Thoracic aorta (tissue), 2 donors: Measurements from ENCODE around the gene RPS3A. TPM values are rescaled to one million over a fixed set of nuclear protein-coding genes. Genes with fewer than 3 reads are reported as not detected.
"Not testable (repeated sequence)": the region's sequence is repeated elsewhere in the genome, so short reads cannot be mapped to it uniquely, and the experiment has no call there.

Experiments
- ATAC-seq: fragments of 150-250 bp; one replicate; pipeline ENCODE4 v1.8.0; 2017; ENCODE audit warnings: low read depth; ENCODE audit not compliant: insufficient number of reproducible peaks, low FRiP score
- DNase-seq: peaks from one replicate; pipeline ENCODE4 v3.0.0-alpha.2; 2020; ENCODE audit warnings: low spot score
- H3K27ac ChIP-seq, 2 donors: fragments of 200-600 bp; sonication (generic); 1 replicate in 1 of 2; 2 replicates in 1 of 2; pipeline ENCODE4 v1.5.1; 2016; ENCODE audit warnings: mild to moderate bottlenecking in 2 of 2, moderate library complexity in 2 of 2
- H3K27me3 ChIP-seq: fragments of 200-600 bp; sonication (generic); replicated peaks from 2 replicates; pipeline ENCODE4 v1.6.0; 2016; ENCODE audit warnings: mild to moderate bottlenecking; ENCODE audit not compliant: insufficient read depth
- H3K36me3 ChIP-seq: fragments of 200-600 bp; sonication (generic); one replicate; pipeline ENCODE4 v1.5.1; 2016
- H3K4me1 ChIP-seq, 2 donors: fragments of 200-600 bp; sonication (generic); 1 replicate in 1 of 2; 2 replicates in 1 of 2; pipeline versions ENCODE4 v1.5.1 to v1.6.0; 2016; ENCODE audit warnings: low read depth in 2 of 2, mild to moderate bottlenecking in 1 of 2; ENCODE audit not compliant: control insufficient read depth in 1 of 2
- H3K4me3 ChIP-seq: fragments of 200-600 bp; sonication (generic); 2 replicates; pipeline ENCODE4 v1.5.1; 2016; ENCODE audit warnings: mild to moderate bottlenecking
- H3K9me3 ChIP-seq: fragments of 200-600 bp; sonication (generic); 2 replicates; pipeline ENCODE4 v1.5.1; 2016
- total RNA-seq, 2 donors: library from RNA; depleted of rRNA; stranded (reverse); fragments of >200 nt; gene quantifications; one replicate each; pipeline versions ENCODE4 v1.1.0 to v1.2.3, GENCODE V29; 2016
- TF ChIP-seq, protein P1 (sequence below): fragments of 200-600 bp; sonication (generic); IDR thresholded peaks from one replicate; pipeline ENCODE4 v1.5.1; 2019; ENCODE audit warnings: antibody characterized with exemption

RPS3A gene
- total RNA-seq, 2 donors from 2014 or later = 1,368 to 1,778 TPM

GRCh38 chr4:151074416-151074916 is 25.0 kb upstream of the RPS3A start:
- no peaks in the 10 kb centered on the region for H3K4me1 ChIP-seq
- H3K27me3 ChIP-seq = no peaks in the 10 kb centered on the region
- H3K36me3 ChIP-seq = no peaks in the 10 kb centered on the region
- H3K27ac ChIP-seq = no peak overlapping the region
- ATAC-seq (no peak), DNase-seq (no peak)
- no peaks in the 10 kb centered on the region for H3K9me3 ChIP-seq
- H3K4me3 ChIP-seq = no peak overlapping the region
- TF ChIP-seq, protein P1, sequence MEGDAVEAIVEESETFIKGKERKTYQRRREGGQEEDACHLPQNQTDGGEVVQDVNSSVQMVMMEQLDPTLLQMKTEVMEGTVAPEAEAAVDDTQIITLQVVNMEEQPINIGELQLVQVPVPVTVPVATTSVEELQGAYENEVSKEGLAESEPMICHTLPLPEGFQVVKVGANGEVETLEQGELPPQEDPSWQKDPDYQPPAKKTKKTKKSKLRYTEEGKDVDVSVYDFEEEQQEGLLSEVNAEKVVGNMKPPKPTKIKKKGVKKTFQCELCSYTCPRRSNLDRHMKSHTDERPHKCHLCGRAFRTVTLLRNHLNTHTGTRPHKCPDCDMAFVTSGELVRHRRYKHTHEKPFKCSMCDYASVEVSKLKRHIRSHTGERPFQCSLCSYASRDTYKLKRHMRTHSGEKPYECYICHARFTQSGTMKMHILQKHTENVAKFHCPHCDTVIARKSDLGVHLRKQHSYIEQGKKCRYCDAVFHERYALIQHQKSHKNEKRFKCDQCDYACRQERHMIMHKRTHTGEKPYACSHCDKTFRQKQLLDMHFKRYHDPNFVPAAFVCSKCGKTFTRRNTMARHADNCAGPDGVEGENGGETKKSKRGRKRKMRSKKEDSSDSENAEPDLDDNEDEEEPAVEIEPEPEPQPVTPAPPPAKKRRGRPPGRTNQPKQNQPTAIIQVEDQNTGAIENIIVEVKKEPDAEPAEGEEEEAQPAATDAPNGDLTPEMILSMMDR = no peak

- not testable (repeated sequence) for H3K4me1 ChIP-seq, H3K9me3 ChIP-seq, H3K36me3 ChIP-seq, ATAC-seq, H3K27me3 ChIP-seq, H3K4me3 ChIP-seq, DNase-seq, H3K27ac ChIP-seq
Measured at GRCh38 chr4:151077978-151078377, 21.4 kb upstream of the RPS3A start.

GRCh38 chr4:151087467-151087866 is 12.0 kb upstream of the RPS3A start:
- no peaks in the 10 kb centered on the region for H3K9me3 ChIP-seq
- H3K27me3 ChIP-seq = no peaks in the 10 kb centered on the region
- no peak for DNase-seq
- ATAC-seq = no peak
- TF ChIP-seq, protein P1 = no peak
- H3K36me3 ChIP-seq = no peaks in the 10 kb centered on the region
- no peaks in the 10 kb centered on the region for H3K4me1 ChIP-seq
- no peak overlapping the region for H3K27ac ChIP-seq
- H3K4me3 ChIP-seq = no peak overlapping the region

DNA sequence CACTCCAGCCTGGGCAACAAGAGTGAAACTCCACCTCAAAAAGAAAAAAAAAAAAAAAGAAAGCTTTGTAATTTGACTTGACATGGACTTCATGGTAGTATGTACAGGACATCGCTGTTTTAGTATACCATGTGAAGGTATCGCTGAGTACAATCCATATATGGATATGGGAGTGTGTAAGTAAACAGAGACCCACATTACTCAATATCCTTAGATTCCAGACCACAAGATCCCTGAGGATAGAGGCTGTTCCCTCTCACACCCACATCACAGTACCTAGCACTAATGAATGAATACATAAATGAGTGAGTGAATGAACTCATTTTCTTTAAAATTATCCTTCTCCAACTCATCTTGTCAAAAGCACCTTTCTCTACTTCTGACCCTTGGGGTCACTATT is 8.4 kb upstream of the RPS3A start:
- Histone ChIP-seq H3K36me3 (no peaks in the 10 kb centered on the region), H3K9me3 (no peaks in the 10 kb centered on the region), H3K27ac (no peak overlapping the region), H3K4me1 (no peaks in the 10 kb centered on the region), H3K27me3 (no peaks in the 10 kb centered on the region), H3K4me3 (no peak overlapping the region)
- ATAC-seq (no peak), DNase-seq (no peak)
- TF ChIP-seq, protein P1 = no peak

DNA sequence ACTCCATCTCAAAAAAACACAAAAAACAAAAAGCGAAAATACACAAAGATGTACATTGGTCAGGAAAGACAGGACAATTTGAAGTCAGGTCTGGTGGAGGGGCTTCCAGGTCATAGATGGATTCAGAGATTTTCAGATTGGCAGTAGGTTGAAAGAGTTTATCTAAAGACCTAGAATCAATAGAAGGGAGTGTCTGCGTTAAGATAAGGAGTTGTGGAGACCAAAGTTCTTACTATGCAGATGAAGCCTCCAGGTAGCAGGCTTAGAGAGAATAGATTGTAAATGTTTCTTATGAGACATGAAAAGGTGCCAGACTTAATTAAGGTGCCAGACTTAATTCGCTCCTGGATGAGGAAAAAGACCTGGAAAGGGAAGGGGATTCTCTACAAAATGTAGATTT is 6.9 kb upstream of the RPS3A start:
- no peak overlapping the region for H3K27ac ChIP-seq
- H3K4me3 ChIP-seq = no peak overlapping the region
- H3K4me1 ChIP-seq = no peaks in the 10 kb centered on the region
- H3K9me3 ChIP-seq = no peaks in the 10 kb centered on the region
- TF ChIP-seq, protein P1 = no peak
- DNase-seq = no peak
- no peaks in the 10 kb centered on the region for H3K27me3 ChIP-seq
- no peaks in the 10 kb centered on the region for H3K36me3 ChIP-seq
- no peak for ATAC-seq

DNA sequence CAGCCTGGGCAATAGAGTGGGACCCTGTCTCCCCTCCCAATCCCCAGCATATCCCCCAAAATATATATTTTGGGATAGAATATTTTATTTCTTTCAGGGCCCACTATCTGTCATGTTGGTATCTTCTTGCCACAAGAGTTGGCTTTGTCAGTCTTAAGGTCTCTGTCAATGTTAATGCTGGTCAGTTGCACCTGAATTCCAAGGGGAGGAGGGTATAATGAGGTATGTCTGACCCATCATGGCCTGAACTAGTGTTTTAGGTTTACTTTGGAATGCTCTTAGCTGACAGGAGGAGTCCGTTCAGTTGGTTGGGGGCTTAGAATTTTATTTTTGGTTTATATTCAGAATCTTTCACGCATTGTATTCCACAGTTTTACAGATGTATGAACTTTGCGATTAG is 6.2 kb upstream of the RPS3A start:
- no peak overlapping the region for H3K27ac ChIP-seq
- no peaks in the 10 kb centered on the region for H3K9me3 ChIP-seq
- no peaks in the 10 kb centered on the region for H3K27me3 ChIP-seq
- H3K4me3 ChIP-seq = no peak overlapping the region
- DNase-seq = no peak
- no peaks in the 10 kb centered on the region for H3K4me1 ChIP-seq
- TF ChIP-seq, protein P1 = no peak
- ATAC-seq = no peak
- H3K36me3 ChIP-seq = no peaks in the 10 kb centered on the region
